ENCODE results near the gene RBM45.

DNA sequence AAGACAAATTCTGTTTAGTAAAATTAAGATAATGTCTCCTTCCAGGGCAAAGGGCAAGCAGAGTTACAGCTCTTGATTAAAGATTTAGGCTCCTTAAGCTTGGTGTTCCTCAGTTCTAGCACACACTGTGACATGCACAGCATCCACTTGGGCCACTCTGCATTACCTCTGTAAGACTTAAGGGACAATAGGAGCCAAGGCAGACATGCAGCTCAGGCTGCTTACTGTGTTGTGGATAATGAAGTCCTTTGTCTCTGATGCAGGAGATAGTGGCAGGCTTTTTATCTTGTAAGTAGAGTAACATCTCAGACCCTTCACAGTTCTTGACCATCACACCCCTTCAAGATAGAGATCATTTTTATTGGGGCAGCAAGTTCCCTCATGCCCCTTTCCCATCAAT is 31.2 kb downstream of the RBM45 start:
- TF ChIP-seq, protein P1, sequence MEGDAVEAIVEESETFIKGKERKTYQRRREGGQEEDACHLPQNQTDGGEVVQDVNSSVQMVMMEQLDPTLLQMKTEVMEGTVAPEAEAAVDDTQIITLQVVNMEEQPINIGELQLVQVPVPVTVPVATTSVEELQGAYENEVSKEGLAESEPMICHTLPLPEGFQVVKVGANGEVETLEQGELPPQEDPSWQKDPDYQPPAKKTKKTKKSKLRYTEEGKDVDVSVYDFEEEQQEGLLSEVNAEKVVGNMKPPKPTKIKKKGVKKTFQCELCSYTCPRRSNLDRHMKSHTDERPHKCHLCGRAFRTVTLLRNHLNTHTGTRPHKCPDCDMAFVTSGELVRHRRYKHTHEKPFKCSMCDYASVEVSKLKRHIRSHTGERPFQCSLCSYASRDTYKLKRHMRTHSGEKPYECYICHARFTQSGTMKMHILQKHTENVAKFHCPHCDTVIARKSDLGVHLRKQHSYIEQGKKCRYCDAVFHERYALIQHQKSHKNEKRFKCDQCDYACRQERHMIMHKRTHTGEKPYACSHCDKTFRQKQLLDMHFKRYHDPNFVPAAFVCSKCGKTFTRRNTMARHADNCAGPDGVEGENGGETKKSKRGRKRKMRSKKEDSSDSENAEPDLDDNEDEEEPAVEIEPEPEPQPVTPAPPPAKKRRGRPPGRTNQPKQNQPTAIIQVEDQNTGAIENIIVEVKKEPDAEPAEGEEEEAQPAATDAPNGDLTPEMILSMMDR (conservative IDR thresholded peaks at IDR 0.05; ENCODE audit: low read length), result no peak
- no peak for TF ChIP-seq EZH2phosphoT487 (IDR thresholded peaks at IDR 0.05; ENCODE audit: borderline replicate concordance)

Measured in Loucy (cell line).